T47D (cell line): ENCODE data around the gene MAML2.

Experiments used
- DNase-seq, 2 experiments: peaks; one replicate each; pipeline versions ENCODE4 v3.0.0 to v3.0.0-alpha.2; 2011 to 2012; ENCODE audit warnings: low read depth in 1 of 2, low spot score in 1 of 2
- JUND ChIP-seq: IDR thresholded peaks from 2 replicates; pipeline ENCODE4 v1.6.1; 2012; ENCODE audit warnings: low read depth
- in situ Hi-C: cut with HindIII; loops from 2 replicates; pipeline ENCODE4 v1.10.0; 2016; ENCODE audit warnings: low sequenced_read_pairs, low pct_unique_long_range_greater_than_20kb

Gene MAML2

DNA sequence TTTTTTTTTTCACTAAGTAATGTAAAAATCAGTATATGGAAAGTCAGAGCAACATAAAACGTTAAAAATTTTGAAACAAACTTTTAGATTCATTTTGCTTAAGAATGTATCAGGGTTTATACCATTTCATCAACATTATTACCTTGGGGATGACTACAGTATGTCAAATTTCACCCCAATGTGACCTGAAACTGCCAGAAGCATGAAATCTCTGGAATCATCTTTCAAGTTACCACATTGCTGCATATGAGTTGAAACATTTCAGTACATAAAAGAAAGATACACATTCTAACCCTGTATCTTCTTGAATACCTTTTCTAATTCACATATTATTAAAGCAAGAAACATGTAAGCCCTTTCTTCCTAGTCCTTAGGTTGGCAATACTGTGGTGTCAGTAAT lies 32.8 kb downstream of the MAML2 start:
- no peak for TF ChIP-seq JUND
- no peak for DNase-seq
- in situ Hi-C loops, result no loop called here

DNA sequence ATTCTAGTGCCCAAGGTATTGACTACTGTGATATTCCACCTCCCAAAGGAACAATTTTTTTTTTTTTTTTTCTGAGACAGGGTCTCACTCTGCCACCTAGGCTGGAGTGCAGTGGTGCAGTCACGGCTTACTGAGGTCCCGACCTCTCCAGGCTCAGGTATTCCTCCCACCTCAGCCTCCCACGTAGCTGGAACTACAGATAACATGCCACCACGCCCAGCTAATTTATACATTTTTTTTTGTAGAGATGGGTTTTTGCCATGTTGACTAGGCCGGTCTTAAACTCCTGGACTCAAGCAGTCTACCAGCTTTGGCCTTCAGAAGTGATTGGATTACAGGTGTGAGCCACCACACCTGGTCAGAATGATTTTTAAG lies 33.4 kb downstream of the MAML2 start:
- no peak for DNase-seq
- in situ Hi-C loops, result no loop called here
- TF ChIP-seq JUND, result no peak

DNA sequence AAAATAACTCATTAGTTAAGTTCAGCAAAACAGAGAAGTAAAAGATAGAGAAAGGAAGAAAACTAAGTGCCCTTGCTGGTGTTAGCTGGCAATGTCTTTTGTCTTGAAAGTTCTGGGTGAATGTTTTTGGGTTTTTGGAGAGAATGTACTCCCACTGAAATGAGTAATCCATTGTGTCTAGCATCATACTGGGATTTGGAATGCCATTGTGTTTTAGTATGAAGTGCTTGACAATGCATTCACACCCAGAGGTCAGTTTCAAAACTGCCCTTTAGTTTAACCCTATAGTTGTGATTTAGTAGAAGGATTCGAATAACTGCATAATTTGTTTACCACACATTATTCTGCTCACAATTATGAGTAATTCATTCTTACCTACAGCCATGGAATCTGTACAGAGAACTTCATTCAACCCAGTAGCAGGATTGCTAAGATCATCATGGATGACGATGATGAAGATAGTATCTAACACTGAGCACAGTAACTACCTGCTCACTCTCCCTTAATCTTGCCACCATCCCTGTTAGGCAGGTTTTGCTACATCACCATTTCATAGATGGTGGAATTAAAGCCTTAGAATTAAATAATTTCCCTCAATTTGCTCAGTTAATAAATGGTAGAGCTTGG lies 33.9 kb downstream of the MAML2 start:
- no peak for TF ChIP-seq JUND
- in situ Hi-C loops, result no loop called here
- peak in 1 of 2 experiments; percentile 44 for DNase-seq

DNA sequence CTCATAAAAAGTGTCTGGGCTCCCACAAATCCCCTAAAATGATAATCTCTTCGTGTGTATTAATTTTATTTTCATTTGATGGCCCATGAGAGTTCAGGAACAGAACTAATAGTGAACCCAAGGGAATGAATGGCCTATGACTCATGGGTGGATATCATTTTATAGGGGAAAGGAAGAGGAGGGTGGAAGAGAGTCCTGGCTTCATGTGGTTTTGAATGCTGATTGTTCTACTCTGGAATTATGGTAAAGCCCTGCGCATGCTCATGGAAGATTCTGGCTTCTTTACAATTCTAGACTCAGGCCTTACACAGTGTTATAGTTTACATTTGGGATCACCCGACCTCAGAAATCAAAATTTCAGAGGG lies 35.2 kb downstream of the MAML2 start:
- DNase-seq, result no peak
- TF ChIP-seq JUND, result no peak
- in situ Hi-C loops, result no loop called here

DNA sequence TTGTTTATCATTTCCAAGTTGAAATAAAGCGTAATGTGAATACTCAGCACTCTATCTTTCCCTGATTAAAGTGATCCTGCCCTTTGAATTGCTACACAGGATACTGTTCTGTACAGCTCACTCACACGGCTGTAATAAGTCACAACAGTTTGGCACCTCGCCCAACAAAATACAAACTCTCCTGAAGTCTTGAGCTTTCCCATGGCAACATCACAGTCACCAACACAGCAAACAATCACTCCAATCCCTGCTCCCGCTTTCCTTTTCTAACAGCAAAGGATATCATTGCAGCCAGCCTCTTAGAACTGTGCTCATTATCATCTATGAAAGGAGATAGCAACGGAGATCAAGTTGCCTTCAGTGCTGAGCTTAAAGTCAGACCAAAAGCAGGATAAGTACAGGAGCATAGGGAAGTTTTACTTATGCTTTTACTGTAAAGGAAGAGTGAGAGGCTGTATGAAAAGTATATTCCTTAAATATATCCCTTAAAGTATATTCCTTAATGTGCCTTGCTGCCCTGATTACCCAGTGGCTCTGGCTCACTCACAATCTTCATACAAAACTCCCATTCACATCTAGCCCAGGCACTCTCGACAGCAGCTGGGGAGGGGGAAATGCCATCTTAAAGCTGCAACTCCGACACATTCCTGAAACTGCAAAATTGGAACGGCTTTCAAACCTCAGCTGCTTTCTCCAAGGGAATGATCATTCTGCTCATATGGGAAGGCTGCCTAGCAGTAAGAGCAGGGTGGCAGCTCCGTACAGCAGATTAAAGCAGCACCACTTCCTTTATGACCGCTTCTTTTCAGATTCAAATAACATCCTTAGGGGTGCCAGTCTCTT lies 35.8 kb downstream of the MAML2 start:
- peak; percentile 33 to 87 for DNase-seq
- in situ Hi-C loops, result no loop called here
- no peak for TF ChIP-seq JUND

DNA sequence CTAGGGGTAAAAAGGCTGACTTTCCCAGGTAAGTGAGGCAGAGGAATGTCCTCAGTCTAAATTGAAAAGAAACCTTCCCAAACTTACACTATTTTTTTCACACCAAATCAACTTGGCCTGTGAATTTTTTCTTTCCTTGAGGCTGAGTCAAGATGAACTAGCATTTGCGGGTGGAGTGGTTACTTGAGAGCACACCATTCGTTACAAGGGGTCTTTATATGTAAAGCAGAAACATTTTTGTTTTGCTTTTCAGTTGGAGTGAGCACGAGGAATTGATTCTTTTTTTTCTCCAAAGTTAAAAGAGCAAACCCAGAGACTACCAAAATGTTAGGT lies 36.4 kb downstream of the MAML2 start:
- TF ChIP-seq JUND, result no peak
- in situ Hi-C loops, result no loop called here

DNA sequence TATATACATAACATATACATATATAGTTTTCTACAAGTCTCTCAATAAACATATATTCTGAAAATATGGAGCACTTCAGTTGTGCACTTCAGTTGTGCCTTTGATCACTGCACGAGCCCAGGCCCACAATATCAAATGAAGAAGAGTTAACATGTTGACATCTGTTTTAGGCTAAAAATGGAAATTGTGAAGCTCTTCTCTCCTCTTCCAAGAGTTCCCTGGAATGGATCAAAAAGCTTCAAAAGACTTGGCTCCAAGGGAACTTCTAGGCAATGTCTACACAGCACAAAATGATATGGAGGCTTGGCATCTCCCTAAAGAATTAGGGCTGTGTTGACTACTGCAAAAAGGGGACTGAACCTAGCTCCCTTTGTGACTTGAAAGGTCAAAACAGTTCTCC lies 36.9 kb downstream of the MAML2 start:
- DNase-seq, result no peak
- in situ Hi-C loops, result no loop called here
- no peak for TF ChIP-seq JUND

More for the DNA sequence above, 36.4 kb downstream of the MAML2 start:
- DNase-seq, result no peak

DNA sequence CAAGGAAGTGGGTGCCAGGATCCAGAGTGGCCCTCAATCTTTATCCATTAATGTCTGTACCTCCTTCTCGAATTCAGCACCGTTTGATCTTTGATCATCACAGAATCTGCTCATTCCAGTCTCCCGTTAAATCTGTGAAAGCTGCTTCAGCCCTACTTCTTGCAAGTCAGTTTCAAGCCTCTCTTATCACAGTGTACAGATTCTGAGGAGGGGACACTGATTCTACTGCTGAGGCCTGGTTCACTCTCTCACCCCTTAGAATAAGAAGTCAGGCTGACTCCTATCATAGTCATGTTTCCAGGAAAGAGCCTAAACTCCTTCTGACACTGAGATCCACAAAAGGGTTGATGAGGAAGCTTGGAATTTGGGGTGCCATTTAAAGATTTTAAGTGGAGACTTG lies 39.0 kb downstream of the MAML2 start:
- DNase-seq, result no peak
- TF ChIP-seq JUND, result no peak
- in situ Hi-C loops, result no loop called here

DNA sequence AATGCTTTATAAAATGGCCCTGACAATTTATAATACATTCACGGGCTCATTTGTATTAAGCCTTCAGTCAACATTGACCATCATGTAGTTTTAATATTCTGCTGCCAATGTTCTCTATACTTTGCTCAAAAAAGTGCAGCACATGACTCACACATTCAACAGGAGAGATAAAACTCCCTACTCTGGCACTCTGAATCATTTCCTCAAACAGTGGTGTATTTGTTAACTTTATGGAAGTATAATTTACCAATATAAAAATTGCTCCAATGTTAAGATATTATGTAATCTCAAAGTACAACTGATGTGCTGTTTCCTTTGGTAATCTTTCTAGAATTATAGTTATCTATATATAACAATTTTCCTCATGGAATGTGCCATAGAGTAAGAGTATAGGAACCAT lies 39.9 kb downstream of the MAML2 start:
- in situ Hi-C loops, result no loop called here
- no peak for TF ChIP-seq JUND
- no peak for DNase-seq

DNA sequence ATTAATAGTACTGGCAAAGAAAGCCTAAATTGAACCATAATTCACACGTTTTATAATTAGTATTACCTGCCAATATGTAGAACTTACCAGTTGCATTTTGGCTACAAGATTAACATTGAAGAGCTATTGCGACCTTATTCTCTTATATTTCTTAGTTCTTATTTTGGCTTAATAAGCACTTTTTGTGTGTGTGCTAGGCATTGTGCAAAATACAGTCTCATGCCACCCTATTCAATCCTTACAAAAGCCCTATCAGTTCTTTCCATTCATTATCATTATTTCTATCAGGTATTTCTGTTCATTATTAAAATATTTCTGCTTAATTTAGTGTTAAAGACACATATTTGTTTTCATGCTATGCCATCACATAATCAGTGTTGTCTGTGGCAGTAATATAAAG lies 41.2 kb downstream of the MAML2 start:
- in situ Hi-C loops, result no loop called here
- DNase-seq, result no peak
- TF ChIP-seq JUND, result no peak

DNA sequence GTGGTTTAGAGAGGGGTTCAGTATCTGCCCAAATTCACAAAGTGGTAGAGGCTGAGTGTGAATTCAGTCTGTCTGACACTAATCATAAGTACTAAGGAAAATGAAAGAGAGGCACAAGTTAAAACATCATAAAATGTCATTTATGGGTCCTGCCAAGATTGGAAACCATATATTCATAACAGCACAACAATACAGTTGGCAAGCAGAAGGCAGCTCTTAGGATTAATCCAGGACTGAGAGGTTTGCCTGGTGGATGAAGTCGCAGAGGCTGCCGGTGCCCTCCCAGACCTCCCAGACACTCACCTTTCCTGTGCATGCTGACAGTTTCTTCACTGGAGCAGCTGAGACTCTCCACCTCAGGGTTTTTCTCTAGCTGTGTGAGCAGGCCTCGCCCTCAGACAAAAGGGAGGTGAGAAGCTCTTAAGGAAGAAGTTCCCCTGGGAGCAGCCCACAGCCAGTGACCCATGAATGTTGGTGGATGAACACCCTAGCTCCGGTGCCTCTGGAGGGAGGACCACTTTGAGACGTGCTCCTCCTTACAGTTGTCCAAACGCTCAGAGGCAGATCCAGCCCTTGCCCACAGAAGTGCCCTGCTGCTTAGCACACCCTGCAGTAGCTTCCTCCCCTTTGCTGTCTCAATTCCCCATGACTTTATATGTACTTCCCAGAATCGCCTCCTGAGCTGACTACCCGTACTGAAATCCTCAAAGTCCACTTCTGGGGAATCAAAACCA lies 43.7 kb downstream of the MAML2 start:
- in situ Hi-C loops, result no loop called here
- no peak for DNase-seq
- TF ChIP-seq JUND, result no peak

DNA sequence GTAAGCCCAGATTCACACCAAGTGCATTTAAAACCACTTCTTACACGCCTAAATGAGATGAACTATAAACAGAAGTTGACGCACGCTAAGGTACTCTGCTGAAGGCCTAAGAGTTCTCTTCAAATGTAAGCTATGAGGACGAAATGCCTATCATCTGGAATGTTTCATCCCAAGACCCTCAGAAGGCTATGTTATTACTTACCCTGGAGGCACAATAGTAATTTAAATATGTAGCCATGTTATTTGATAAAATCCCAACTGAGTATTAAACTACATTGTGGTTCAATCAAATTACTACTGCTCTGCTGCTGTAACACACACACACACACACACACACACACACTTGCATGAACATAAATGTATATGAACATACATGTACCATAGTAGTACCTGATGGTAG lies 47.6 kb downstream of the MAML2 start:
- in situ Hi-C loops, result no loop called here
- DNase-seq, result no peak
- no peak for TF ChIP-seq JUND

DNA sequence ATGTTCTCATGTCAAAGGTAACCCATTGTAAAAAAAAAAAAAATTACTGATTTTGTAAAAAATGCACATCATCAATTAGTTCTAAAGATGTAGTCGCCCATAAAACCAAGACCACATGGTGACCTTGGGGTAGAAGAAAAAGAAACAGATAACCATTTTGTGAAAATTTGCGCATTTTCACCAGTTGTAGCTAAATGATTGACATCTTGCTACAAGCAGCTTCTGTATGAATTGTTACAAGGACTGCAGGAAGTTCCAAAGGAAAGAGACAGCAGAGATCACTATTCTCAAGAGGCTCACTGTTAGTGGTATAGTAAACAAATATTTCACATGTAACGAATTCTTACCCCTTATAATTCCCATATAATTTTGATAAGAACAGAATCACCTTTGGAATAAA lies 48.7 kb downstream of the MAML2 start:
- TF ChIP-seq JUND, result no peak
- in situ Hi-C loops, result no loop called here
- no peak for DNase-seq
